HG03469 (cell line): ENCODE measurements around the gene ACVR1.

ENCODE experiments used
- ATAC-seq: cut with Tn5 transposase; IDR thresholded peaks from one replicate; pipeline ENCODE4 v1.9.1; 2021; ENCODE audit warnings: mild to moderate bottlenecking, moderate library complexity, moderate number of reproducible peaks; ENCODE audit not compliant: unreplicated experiment

ACVR1 gene

GRCh38 chr2:157793053-157793612 is 83.0 kb downstream of the ACVR1 start:
- ATAC-seq: no peak

- no peak for ATAC-seq
Observed at GRCh38 chr2:157792335-157793052, 83.6 kb downstream of the ACVR1 start.

- no peak for ATAC-seq
Observed at GRCh38 chr2:157790780-157791179, 85.3 kb downstream of the ACVR1 start.

GRCh38 chr2:157789933-157790511 is 86.1 kb downstream of the ACVR1 start:
- no peak for ATAC-seq

- no peak for ATAC-seq
Observed at GRCh38 chr2:157789256-157789655, 86.9 kb downstream of the ACVR1 start.

GRCh38 chr2:157788201-157788600 is 87.9 kb downstream of the ACVR1 start:
- ATAC-seq: no peak

GRCh38 chr2:157787364-157787938 is 88.7 kb downstream of the ACVR1 start:
- ATAC-seq: no peak

GRCh38 chr2:157786663-157787363 is 89.3 kb downstream of the ACVR1 start:
- ATAC-seq: no peak

- no peak for ATAC-seq
Observed at GRCh38 chr2:157785866-157786662, 90.1 kb downstream of the ACVR1 start.

GRCh38 chr2:157785200-157785599 is 90.9 kb downstream of the ACVR1 start:
- no peak for ATAC-seq

- ATAC-seq: no peak
Observed at GRCh38 chr2:157784823-157785175, 91.3 kb downstream of the ACVR1 start.

- ATAC-seq: no peak
Observed at GRCh38 chr2:157784169-157784822, 91.8 kb downstream of the ACVR1 start.

- ATAC-seq: no peak
Observed at GRCh38 chr2:157783245-157783644, 92.9 kb downstream of the ACVR1 start.

- ATAC-seq: no peak
Observed at GRCh38 chr2:157782057-157782845, 93.9 kb downstream of the ACVR1 start.

- no peak for ATAC-seq
Observed at GRCh38 chr2:157780211-157780610, 95.9 kb downstream of the ACVR1 start.

GRCh38 chr2:157779794-157780193 is 96.3 kb downstream of the ACVR1 start:
- ATAC-seq: no peak

GRCh38 chr2:157777427-157777826 is 98.7 kb downstream of the ACVR1 start:
- no peak for ATAC-seq

- ATAC-seq: no peak
Observed at GRCh38 chr2:157771234-157771633, 104.9 kb downstream of the ACVR1 start.

- no peak for ATAC-seq
Observed at GRCh38 chr2:157769856-157770255, 106.3 kb downstream of the ACVR1 start.
